ENCODE results near the gene MRPL44.

Gene MRPL44

GRCh38 chr2:224009605-224010315 is 52.5 kb downstream of the MRPL44 start:
- DNase-seq (ENCODE audit: low spot score) = no peak

DNA sequence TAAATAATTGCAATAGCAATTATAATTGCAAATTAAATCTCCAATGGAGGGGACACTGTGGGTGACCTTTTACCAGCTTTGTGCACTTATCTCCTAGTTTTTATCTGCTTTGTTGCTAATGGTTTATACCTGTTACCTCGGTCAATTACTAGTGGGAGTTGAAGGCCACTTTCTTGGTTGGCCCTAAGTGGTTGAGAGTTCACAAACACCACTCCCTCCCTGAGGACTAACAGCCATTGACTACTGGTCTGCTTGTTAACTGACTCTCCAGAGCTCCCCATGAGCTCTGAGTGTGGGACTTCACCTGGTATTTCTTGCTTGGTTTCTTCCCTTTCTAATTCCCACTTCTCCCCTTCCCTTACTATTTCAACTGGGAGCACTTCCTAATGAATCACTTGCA is 54.6 kb downstream of the MRPL44 start:
- DNase-seq (ENCODE audit: low spot score) = no peak

- DNase-seq (ENCODE audit: low spot score) = no peak
Measured at GRCh38 chr2:224014336-224014735, 57.1 kb downstream of the MRPL44 start.

DNA sequence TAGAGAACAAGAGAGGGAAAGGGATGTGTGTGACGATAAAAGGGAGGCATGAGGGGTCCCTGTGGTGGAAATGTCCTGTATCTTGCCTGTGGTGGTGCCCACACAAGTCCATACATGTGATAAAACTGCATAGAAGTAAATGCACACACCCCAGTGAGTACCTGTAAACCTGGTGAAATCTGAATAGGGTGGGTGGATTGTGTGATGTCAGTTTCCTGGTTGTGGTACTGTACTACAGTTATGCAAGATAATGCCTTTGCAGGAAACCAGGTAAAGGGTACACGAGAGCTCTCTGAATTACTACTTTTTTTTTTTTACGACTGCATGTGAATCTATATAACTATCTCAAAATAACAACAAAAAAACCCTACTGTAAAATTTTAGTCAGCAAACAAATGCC is 59.7 kb downstream of the MRPL44 start:
- DNase-seq (ENCODE audit: low spot score) = no peak

Measured in AG08395 (cell line).